OCI-LY1 (cell line): ENCODE results near the gene TGM6.

Source experiments
- H2AFZ ChIP-seq: fragments of 200-600 bp; sonication (generic), shearing (Covaris generic); 2 replicates; pipeline ENCODE4 v1.6.0; 2014; ENCODE audit warnings: antibody characterized with exemption, mild to moderate bottlenecking, low read length
- H3F3A ChIP-seq: fragments of 200-600 bp; sonication (generic), shearing (Covaris generic); 2 replicates; pipeline ENCODE4 v1.6.0; 2014; ENCODE audit warnings: mild to moderate bottlenecking, antibody characterized with exemption, low read length, moderate library complexity; ENCODE audit not compliant: insufficient read depth
- H3K27ac ChIP-seq: fragments of 200-600 bp; sonication (generic); 2 replicates; pipeline ENCODE4 v1.5.1; 2014; ENCODE audit warnings: low read length, mixed run types, mild to moderate bottlenecking, low read depth; ENCODE audit not compliant: poor library complexity, severe bottlenecking
- H3K27me3 ChIP-seq: fragments of 200-600 bp; sonication (generic); 2 replicates; pipeline ENCODE4 v1.6.0; 2014; ENCODE audit warnings: antibody characterized with exemption, mild to moderate bottlenecking, low read length, moderate library complexity; ENCODE audit not compliant: insufficient read depth
- H3K36me3 ChIP-seq: fragments of 200-600 bp; sonication (generic); 2 replicates; pipeline ENCODE4 v1.6.1; 2014; ENCODE audit warnings: mild to moderate bottlenecking, antibody characterized with exemption, low read length, moderate library complexity, mixed read lengths; ENCODE audit not compliant: insufficient read depth
- H3K4me1 ChIP-seq: fragments of 200-600 bp; sonication (generic); 2 replicates; pipeline ENCODE4 v1.5.1; 2014; ENCODE audit warnings: mild to moderate bottlenecking, low read length, moderate library complexity; ENCODE audit not compliant: insufficient read depth, severe bottlenecking
- H3K4me2 ChIP-seq: fragments of 200-600 bp; sonication (generic), shearing (Covaris generic); 2 replicates; pipeline ENCODE4 v1.6.1; 2014; ENCODE audit warnings: low read length
- H3K4me3 ChIP-seq: fragments of 200-600 bp; sonication (generic); 2 replicates; pipeline ENCODE4 v1.5.1; 2014; ENCODE audit warnings: low read length, low read depth, mild to moderate bottlenecking, mixed read lengths; ENCODE audit not compliant: poor library complexity, severe bottlenecking
- H3K79me2 ChIP-seq: fragments of 200-600 bp; shearing (Covaris generic); 2 replicates; pipeline ENCODE4 v1.6.1; 2016; ENCODE audit warnings: mixed run types, low read length, mixed read lengths; ENCODE audit not compliant: insufficient read depth
- H3K9ac ChIP-seq: fragments of 200-600 bp; sonication (generic), shearing (Covaris generic); 2 replicates; pipeline ENCODE4 v1.6.1; 2014; ENCODE audit warnings: mild to moderate bottlenecking, low read length, mixed read lengths
- H3K9me2 ChIP-seq: fragments of 200-600 bp; sonication (generic), shearing (Covaris generic); 2 replicates; pipeline ENCODE4 v1.6.1; 2014; ENCODE audit warnings: low read depth, mild to moderate bottlenecking, low read length, mixed read lengths
- H3K9me3 ChIP-seq: fragments of 200-600 bp; shearing (Covaris generic); 2 replicates; pipeline ENCODE4 v1.6.1; 2014; ENCODE audit warnings: low read length, mixed read lengths
- H4K20me1 ChIP-seq: fragments of 200-600 bp; sonication (generic), shearing (Covaris generic); 2 replicates; pipeline ENCODE4 v1.6.0; 2016; ENCODE audit warnings: mild to moderate bottlenecking, low read length; ENCODE audit not compliant: insufficient read depth
- EZH2 ChIP-seq: fragments of 200-600 bp; sonication (generic), shearing (Covaris generic); IDR thresholded peaks from 2 replicates; pipeline ENCODE4 v1.8.0; 2017; ENCODE audit warnings: borderline replicate concordance, mixed run types, mild to moderate bottlenecking, antibody characterized with exemption, low read length, moderate library complexity, mixed read lengths
- TF ChIP-seq, protein P1 (sequence below): fragments of 200-600 bp; sonication (generic), shearing (Covaris generic); IDR thresholded peaks from 2 replicates; pipeline ENCODE4 v1.5.1; 2017; ENCODE audit warnings: mild to moderate bottlenecking, antibody characterized with exemption, low read length, moderate library complexity, mixed read lengths

The TGM6 gene

DNA sequence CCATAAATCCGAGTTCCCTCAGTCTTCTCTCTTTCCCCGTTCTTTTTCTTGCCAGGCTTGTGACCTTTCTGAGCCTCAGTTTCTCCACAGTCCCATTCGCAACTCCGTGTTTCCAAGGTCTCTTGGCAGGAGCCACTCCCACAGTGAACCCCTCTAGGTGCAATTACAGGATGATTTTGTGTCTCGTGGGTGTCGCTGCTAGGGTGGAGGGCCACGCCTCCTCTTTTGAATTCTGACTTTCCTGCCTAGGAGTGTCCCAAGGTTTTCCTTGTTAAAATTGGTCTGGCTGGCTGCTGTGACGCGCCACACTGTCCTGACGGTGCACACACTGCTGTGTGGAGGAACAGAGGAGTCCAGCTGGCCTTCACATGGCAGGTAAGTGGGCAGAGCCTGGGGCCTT lies at the start of gene TGM6:
TSS of gene TGM6 (plus strand) at position 301 of the 400 bp plus-strand sequence. CDS start at position 369, 68 bp downstream.
- Histone ChIP-seq H3K4me1 (no peaks in the 10 kb centered on the region), H3K4me2 (no peak within 1 kb of the TSS), H3F3A (no peaks in the 10 kb centered on the region), H3K9me2 (no peaks in the 10 kb centered on the region), H3K9me3 (no peaks in the 10 kb centered on the region), H3K79me2 (no peaks in the 10 kb centered on the region), H3K4me3 (no peak within 1 kb of the TSS), H4K20me1 (no peaks in the 10 kb centered on the region), H3K27ac (no peak within 1 kb of the TSS), H3K9ac (no peak within 1 kb of the TSS), H2AFZ (no peak within 1 kb of the TSS), H3K27me3 (no peaks in the 10 kb centered on the region), H3K36me3 (no peaks in the 10 kb centered on the region)
- no peak for TF ChIP-seq EZH2
- TF ChIP-seq, protein P1, sequence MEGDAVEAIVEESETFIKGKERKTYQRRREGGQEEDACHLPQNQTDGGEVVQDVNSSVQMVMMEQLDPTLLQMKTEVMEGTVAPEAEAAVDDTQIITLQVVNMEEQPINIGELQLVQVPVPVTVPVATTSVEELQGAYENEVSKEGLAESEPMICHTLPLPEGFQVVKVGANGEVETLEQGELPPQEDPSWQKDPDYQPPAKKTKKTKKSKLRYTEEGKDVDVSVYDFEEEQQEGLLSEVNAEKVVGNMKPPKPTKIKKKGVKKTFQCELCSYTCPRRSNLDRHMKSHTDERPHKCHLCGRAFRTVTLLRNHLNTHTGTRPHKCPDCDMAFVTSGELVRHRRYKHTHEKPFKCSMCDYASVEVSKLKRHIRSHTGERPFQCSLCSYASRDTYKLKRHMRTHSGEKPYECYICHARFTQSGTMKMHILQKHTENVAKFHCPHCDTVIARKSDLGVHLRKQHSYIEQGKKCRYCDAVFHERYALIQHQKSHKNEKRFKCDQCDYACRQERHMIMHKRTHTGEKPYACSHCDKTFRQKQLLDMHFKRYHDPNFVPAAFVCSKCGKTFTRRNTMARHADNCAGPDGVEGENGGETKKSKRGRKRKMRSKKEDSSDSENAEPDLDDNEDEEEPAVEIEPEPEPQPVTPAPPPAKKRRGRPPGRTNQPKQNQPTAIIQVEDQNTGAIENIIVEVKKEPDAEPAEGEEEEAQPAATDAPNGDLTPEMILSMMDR: no peak

DNA sequence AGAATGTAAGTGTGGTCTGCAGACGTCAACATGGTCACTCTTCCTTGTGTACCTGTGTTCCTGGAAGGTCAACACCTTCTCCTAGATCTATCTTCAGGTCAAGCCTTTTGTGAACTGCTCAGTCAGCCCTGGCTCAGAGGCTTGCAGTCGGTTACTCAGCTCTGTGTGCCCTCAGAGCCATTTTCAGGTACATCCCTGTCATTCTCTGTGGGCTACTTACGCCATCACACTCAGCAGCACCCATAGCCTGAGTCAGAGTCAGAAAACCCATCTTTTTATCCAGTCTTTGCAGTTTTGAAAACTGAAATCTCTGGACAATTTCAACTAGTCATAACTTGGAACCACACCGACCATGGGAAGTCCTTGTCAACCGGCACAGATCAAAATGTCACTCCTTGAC lies 49.6 kb upstream of the TGM6 start:
- H3K27me3 ChIP-seq: no peaks in the 10 kb centered on the region
- TF ChIP-seq, protein P1: no peak
- no peak for TF ChIP-seq EZH2
- H3F3A ChIP-seq: no peaks in the 10 kb centered on the region

DNA sequence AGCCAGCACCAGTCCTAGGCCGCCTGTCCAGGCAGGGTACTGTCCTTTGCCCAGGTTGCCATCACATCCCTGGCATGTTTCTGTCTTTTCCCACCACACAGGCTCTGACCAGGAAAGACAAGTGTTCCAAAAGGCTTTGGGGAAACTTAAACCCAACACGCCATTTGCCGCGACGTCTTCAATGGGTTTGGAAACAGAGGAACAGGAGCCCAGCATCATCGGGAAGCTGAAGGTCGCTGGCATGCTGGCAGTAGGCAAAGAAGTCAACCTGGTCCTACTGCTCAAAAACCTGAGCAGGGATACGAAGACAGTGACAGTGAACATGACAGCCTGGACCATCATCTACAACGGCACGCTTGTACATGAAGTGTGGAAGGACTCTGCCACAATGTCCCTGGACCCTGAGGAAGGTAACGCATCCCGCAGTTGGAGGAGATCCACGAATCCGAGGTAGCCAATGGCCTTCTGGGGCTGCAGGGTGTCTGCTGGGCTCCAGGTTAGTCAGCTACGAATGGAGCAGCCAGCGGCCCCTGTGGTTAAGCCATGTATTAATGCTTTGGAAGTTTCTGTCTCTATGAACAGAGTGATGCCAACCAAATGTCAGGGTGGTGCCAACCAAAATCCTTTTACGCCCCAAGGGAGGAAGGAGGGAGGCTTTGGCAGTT lies 48.7 kb upstream of the TGM6 start:
- Histone ChIP-seq H3K4me2 (no peak overlapping the region), H3F3A (no peaks in the 10 kb centered on the region), H2AFZ (no peak overlapping the region), H3K4me1 (no peaks in the 10 kb centered on the region), H3K36me3 (no peaks in the 10 kb centered on the region), H4K20me1 (no peaks in the 10 kb centered on the region), H3K9me2 (no peaks in the 10 kb centered on the region), H3K79me2 (no peaks in the 10 kb centered on the region), H3K27me3 (no peaks in the 10 kb centered on the region), H3K27ac (no peak overlapping the region), H3K4me3 (no peak overlapping the region), H3K9ac (no peak overlapping the region), H3K9me3 (no peaks in the 10 kb centered on the region)
- TF ChIP-seq EZH2: no peak
- TF ChIP-seq, protein P1: no peak

More for the DNA sequence above, 49.6 kb upstream of the TGM6 start:
- Histone ChIP-seq H3K4me1 (no peaks in the 10 kb centered on the region), H3K4me2 (no peak overlapping the region), H3K27ac (no peak overlapping the region), H3K4me3 (no peak overlapping the region), H3K9ac (no peak overlapping the region), H3K79me2 (no peaks in the 10 kb centered on the region), H2AFZ (no peak overlapping the region), H3K9me3 (no peaks in the 10 kb centered on the region), H3K9me2 (no peaks in the 10 kb centered on the region), H3K36me3 (no peaks in the 10 kb centered on the region), H4K20me1 (no peaks in the 10 kb centered on the region)
